ENCODE measurements around the gene APLP2. TPM values are rescaled to one million over a fixed set of nuclear protein-coding genes. Genes with fewer than 3 reads are reported as not detected.

Gene APLP2
- total RNA-seq, 4 donors from 2014 or later, result 86.6 to 530 (median 347) TPM

- Histone ChIP-seq H3K27ac (no peak overlapping the region), H3K27me3 (no peaks in the 10 kb centered on the region), H3K4me3 (no peak overlapping the region), H3K36me3 (no peaks in the 10 kb centered on the region), H3K9me3 (no peaks in the 10 kb centered on the region), H3K4me1 (peaks cover 0 to 3% (median 0%) of the 10 kb centered on the region in 4 donors)
- TF ChIP-seq CTCF (IDR thresholded peaks at IDR 0.05) (no peak), POLR2A (IDR thresholded peaks at IDR 0.05) (no peak)
- DNase-seq, result no peak
Measured at GRCh38 chr11:130055617-130056016, 14.1 kb upstream of the APLP2 start.

GRCh38 chr11:130061017-130061416 lies 8.7 kb upstream of the APLP2 start:
- no peaks in the 10 kb centered on the region for H3K4me1 ChIP-seq
- TF ChIP-seq CTCF (IDR thresholded peaks at IDR 0.05), result no peak
- TF ChIP-seq POLR2A (IDR thresholded peaks at IDR 0.05), result no peak
- no peaks in the 10 kb centered on the region for H3K36me3 ChIP-seq
- no peak overlapping the region for H3K27ac ChIP-seq
- H3K4me3 ChIP-seq, result no peak overlapping the region
- H3K9me3 ChIP-seq, result no peaks in the 10 kb centered on the region
- H3K27me3 ChIP-seq, result no peaks in the 10 kb centered on the region
- no peak for DNase-seq

- Histone ChIP-seq H3K4me1 (no peaks in the 10 kb centered on the region), H3K4me3 (no peak overlapping the region), H3K36me3 (no peaks in the 10 kb centered on the region), H3K9me3 (no peaks in the 10 kb centered on the region), H3K27ac (no peak overlapping the region), H3K27me3 (no peaks in the 10 kb centered on the region)
- TF ChIP-seq POLR2A (IDR thresholded peaks at IDR 0.05) (no peak), CTCF (IDR thresholded peaks at IDR 0.05) (no peak)
- DNase-seq, result no peak
Measured at GRCh38 chr11:130062026-130062425, 7.7 kb upstream of the APLP2 start.

GRCh38 chr11:130063451-130063850 lies 6.2 kb upstream of the APLP2 start:
- no peaks in the 10 kb centered on the region for H3K36me3 ChIP-seq
- peaks cover 0 to 4% (median 1%) of the 10 kb centered on the region in 4 donors for H3K4me1 ChIP-seq
- no peak for DNase-seq
- H3K4me3 ChIP-seq, result no peak overlapping the region
- no peak overlapping the region for H3K27ac ChIP-seq
- H3K9me3 ChIP-seq, result no peaks in the 10 kb centered on the region
- H3K27me3 ChIP-seq, result no peaks in the 10 kb centered on the region
- no peak for TF ChIP-seq POLR2A (IDR thresholded peaks at IDR 0.05)
- TF ChIP-seq CTCF (IDR thresholded peaks at IDR 0.05), result no peak

GRCh38 chr11:130064596-130064995 lies 5.1 kb upstream of the APLP2 start:
- H3K4me3 ChIP-seq, result no peak overlapping the region
- no peaks in the 10 kb centered on the region for H3K36me3 ChIP-seq
- H3K9me3 ChIP-seq, result no peaks in the 10 kb centered on the region
- no peak for TF ChIP-seq CTCF (IDR thresholded peaks at IDR 0.05)
- TF ChIP-seq POLR2A (IDR thresholded peaks at IDR 0.05), result no peak
- no peaks in the 10 kb centered on the region for H3K27me3 ChIP-seq
- H3K4me1 ChIP-seq, result peaks cover 0 to 8% (median 3%) of the 10 kb centered on the region in 4 donors
- no peak for DNase-seq
- H3K27ac ChIP-seq, result no peak overlapping the region

- no peaks in the 10 kb centered on the region for H3K9me3 ChIP-seq
- H3K4me1 ChIP-seq, result peaks cover 0 to 8% (median 3%) of the 10 kb centered on the region in 4 donors
- no peak for DNase-seq
- TF ChIP-seq POLR2A (IDR thresholded peaks at IDR 0.05) (no peak), CTCF (IDR thresholded peaks at IDR 0.05) (no peak)
- no peaks in the 10 kb centered on the region for H3K36me3 ChIP-seq
- no peak overlapping the region for H3K4me3 ChIP-seq
- no peak overlapping the region for H3K27ac ChIP-seq
- H3K27me3 ChIP-seq, result no peaks in the 10 kb centered on the region
Measured at GRCh38 chr11:130066338-130066737, 3.4 kb upstream of the APLP2 start.

Data from Peyer's patch (tissue), 4 donors.